ENCODE measurements around the gene DFFB.

- TF ChIP-seq CTCF (IDR thresholded peaks at IDR 0.05) (no peak), POLR2A (IDR thresholded peaks at IDR 0.05) (no peak)
Measured at GRCh38 chr1:3825356-3825755, 31.9 kb upstream of the DFFB start.
